ENCODE data around the gene MUC21.

MUC21 gene

DNA sequence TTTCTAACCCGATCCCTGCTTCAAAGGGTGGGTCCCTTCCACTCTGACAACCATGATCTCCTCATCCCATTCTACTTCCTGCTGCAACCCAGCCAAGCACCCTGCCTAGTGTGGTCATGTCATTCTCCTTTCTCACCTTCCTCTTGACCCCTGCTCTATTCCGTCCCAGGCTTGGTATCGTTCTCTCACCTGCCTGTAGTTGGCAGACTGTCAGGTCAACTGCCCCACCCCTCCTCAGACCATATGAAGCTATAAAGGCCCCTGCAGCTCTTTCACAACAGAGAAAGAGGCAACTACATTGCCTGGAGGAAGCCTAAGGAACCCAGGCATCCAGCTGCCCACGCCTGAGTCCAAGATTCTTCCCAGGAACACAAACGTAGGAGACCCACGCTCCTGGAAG lies at the start of gene MUC21:
Gene MUC21, plus strand, starts transcription at position 280 of the 400 bp plus-strand sequence. CDS start 241 bp downstream, outside the sequence.
- Histone ChIP-seq H3K9me3 (ENCODE audit: insufficient read depth, low read length) (no peaks in the 10 kb centered on the region), H3K9me2 (replicated peaks; ENCODE audit: insufficient read depth, low read length) (no peaks in the 10 kb centered on the region), H2AFZ (ENCODE audit: low read depth, low read length, severe bottlenecking) (no peak within 1 kb of the TSS), H3K9ac (ENCODE audit: low read length) (no peak within 1 kb of the TSS), H3F3A (ENCODE audit: insufficient read depth) (no peaks in the 10 kb centered on the region), H3K79me2 (ENCODE audit: insufficient read depth, low read length) (no peaks in the 10 kb centered on the region), H4K20me1 (ENCODE audit: low read depth, low read length) (no peaks in the 10 kb centered on the region), H3K27me3 (ENCODE audit: low read length) (no peaks in the 10 kb centered on the region), H3K36me3 (ENCODE audit: low read length) (no peaks in the 10 kb centered on the region), H3K27ac (ENCODE audit: low read depth, low read length) (no peak within 1 kb of the TSS), H3K4me2 (ENCODE audit: low read depth, low read length, poor library complexity, severe bottlenecking) (no peak within 1 kb of the TSS), H3K4me3 (ENCODE audit: insufficient read depth, low read length, poor library complexity, severe bottlenecking) (no peak within 1 kb of the TSS)
- TF ChIP-seq, protein P1, sequence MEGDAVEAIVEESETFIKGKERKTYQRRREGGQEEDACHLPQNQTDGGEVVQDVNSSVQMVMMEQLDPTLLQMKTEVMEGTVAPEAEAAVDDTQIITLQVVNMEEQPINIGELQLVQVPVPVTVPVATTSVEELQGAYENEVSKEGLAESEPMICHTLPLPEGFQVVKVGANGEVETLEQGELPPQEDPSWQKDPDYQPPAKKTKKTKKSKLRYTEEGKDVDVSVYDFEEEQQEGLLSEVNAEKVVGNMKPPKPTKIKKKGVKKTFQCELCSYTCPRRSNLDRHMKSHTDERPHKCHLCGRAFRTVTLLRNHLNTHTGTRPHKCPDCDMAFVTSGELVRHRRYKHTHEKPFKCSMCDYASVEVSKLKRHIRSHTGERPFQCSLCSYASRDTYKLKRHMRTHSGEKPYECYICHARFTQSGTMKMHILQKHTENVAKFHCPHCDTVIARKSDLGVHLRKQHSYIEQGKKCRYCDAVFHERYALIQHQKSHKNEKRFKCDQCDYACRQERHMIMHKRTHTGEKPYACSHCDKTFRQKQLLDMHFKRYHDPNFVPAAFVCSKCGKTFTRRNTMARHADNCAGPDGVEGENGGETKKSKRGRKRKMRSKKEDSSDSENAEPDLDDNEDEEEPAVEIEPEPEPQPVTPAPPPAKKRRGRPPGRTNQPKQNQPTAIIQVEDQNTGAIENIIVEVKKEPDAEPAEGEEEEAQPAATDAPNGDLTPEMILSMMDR (IDR thresholded peaks at IDR 0.05; ENCODE audit: insufficient read depth, low read length, poor library complexity, severe bottlenecking) = no peak
- no peak for TF ChIP-seq EZH2phosphoT487 (conservative IDR thresholded peaks at IDR 0.05; ENCODE audit: low read length)

DNA sequence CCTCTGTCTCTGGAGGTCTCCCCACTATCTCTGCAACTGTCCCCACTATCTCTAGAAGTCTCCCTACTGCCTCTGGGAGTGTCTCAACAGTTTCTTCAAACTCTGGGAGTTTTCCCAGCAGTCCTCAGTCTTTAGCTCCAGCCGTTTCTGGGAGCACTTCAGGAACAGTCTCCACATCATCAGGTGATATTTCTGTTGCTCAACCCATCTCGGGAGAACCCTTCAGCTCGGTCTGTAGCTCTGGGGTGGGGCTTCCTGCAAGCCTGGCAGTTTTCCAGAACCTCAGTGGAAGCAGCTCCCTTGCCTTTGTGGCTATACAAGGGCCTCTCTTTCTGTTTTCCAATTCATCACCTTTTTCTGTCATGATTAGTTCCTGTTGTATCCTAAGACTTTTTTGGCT lies 48.5 kb upstream of the MUC21 start:
- Histone ChIP-seq H3K79me2 (ENCODE audit: insufficient read depth, low read length) (no peaks in the 10 kb centered on the region), H3K9me3 (ENCODE audit: insufficient read depth, low read length) (no peaks in the 10 kb centered on the region), H2AFZ (ENCODE audit: low read depth, low read length, severe bottlenecking) (no peak overlapping the region), H3F3A (ENCODE audit: insufficient read depth) (no peaks in the 10 kb centered on the region), H4K20me1 (ENCODE audit: low read depth, low read length) (no peaks in the 10 kb centered on the region), H3K36me3 (ENCODE audit: low read length) (no peaks in the 10 kb centered on the region), H3K9me2 (replicated peaks; ENCODE audit: insufficient read depth, low read length) (no peaks in the 10 kb centered on the region), H3K9ac (ENCODE audit: low read length) (no peak overlapping the region), H3K4me2 (ENCODE audit: low read depth, low read length, poor library complexity, severe bottlenecking) (no peak overlapping the region), H3K27ac (ENCODE audit: low read depth, low read length) (no peak overlapping the region), H3K4me3 (ENCODE audit: insufficient read depth, low read length, poor library complexity, severe bottlenecking) (no peak overlapping the region), H3K27me3 (ENCODE audit: low read length) (no peaks in the 10 kb centered on the region)
- TF ChIP-seq EZH2phosphoT487 (conservative IDR thresholded peaks at IDR 0.05; ENCODE audit: low read length) = no peak
- TF ChIP-seq, protein P1 (IDR thresholded peaks at IDR 0.05; ENCODE audit: insufficient read depth, low read length, poor library complexity, severe bottlenecking) = no peak

DNA sequence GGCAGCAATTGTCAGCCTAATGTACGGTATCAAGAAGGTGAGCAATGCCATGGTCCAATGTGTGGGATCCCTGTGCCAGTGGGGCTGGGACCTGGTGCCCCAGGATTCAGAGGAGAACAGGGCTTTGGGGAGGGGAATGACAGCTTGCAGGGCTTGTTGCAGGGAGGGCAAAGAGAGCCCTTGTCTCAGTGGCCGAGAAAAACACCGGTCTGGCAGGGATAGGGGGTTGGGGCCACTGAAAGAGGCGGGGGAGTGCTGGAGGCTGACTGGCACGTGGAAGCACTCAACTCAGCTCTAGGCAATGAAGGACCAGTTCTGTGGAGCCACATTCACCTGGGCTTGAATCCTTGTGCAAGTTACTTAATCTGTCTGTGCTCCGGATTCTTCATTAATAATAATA lies 46.3 kb upstream of the MUC21 start:
- Histone ChIP-seq H3K36me3 (ENCODE audit: low read length) (no peaks in the 10 kb centered on the region), H3K79me2 (ENCODE audit: insufficient read depth, low read length) (no peaks in the 10 kb centered on the region), H3F3A (ENCODE audit: insufficient read depth) (no peaks in the 10 kb centered on the region), H3K4me2 (ENCODE audit: low read depth, low read length, poor library complexity, severe bottlenecking) (no peak overlapping the region), H3K9me2 (replicated peaks; ENCODE audit: insufficient read depth, low read length) (no peaks in the 10 kb centered on the region), H3K27ac (ENCODE audit: low read depth, low read length) (no peak overlapping the region), H3K4me3 (ENCODE audit: insufficient read depth, low read length, poor library complexity, severe bottlenecking) (no peak overlapping the region), H3K27me3 (ENCODE audit: low read length) (no peaks in the 10 kb centered on the region), H2AFZ (ENCODE audit: low read depth, low read length, severe bottlenecking) (no peak overlapping the region), H3K9ac (ENCODE audit: low read length) (no peak overlapping the region), H3K9me3 (ENCODE audit: insufficient read depth, low read length) (no peaks in the 10 kb centered on the region), H4K20me1 (ENCODE audit: low read depth, low read length) (no peaks in the 10 kb centered on the region)
- TF ChIP-seq, protein P1 (IDR thresholded peaks at IDR 0.05; ENCODE audit: insufficient read depth, low read length, poor library complexity, severe bottlenecking) = no peak
- TF ChIP-seq EZH2phosphoT487 (conservative IDR thresholded peaks at IDR 0.05; ENCODE audit: low read length) = no peak
